SU-DHL-6 (cell line): ENCODE measurements around the gene HLA-DPB1.

Source experiments
- H2AFZ ChIP-seq: fragments of 200-600 bp; sonication (generic); 2 replicates; pipeline ENCODE4 v1.6.1; 2014; ENCODE audit warnings: low read depth, mild to moderate bottlenecking, moderate library complexity, mixed read lengths, antibody characterized with exemption, low read length; ENCODE audit not compliant: severe bottlenecking
- H3F3A ChIP-seq: fragments of 200-600 bp; shearing (Covaris generic); 2 replicates; pipeline ENCODE4 v1.6.0; 2016; ENCODE audit warnings: antibody characterized with exemption, mild to moderate bottlenecking; ENCODE audit not compliant: insufficient read depth
- H3K27ac ChIP-seq: fragments of 200-600 bp; sonication (generic); 2 replicates; pipeline ENCODE4 v1.5.1; 2016; ENCODE audit warnings: low read depth, mild to moderate bottlenecking, low read length, moderate library complexity, mixed read lengths
- H3K27me3 ChIP-seq: fragments of 200-600 bp; sonication (generic), shearing (Covaris generic); 2 replicates; pipeline ENCODE4 v1.6.0; 2014; ENCODE audit warnings: mild to moderate bottlenecking, low read length
- H3K36me3 ChIP-seq: fragments of 200-600 bp; sonication (generic); 2 replicates; pipeline ENCODE4 v1.6.1; 2014; ENCODE audit warnings: mild to moderate bottlenecking, low read length, mixed read lengths
- H3K4me2 ChIP-seq: fragments of 300-600, 200-600 bp; shearing (Covaris generic), sonication (generic); 2 replicates; pipeline ENCODE4 v1.6.0; 2014; ENCODE audit warnings: low read length, low read depth, mild to moderate bottlenecking; ENCODE audit not compliant: poor library complexity, severe bottlenecking
- H3K4me3 ChIP-seq: fragments of 200-600 bp; sonication (generic); 2 replicates; pipeline ENCODE4 v1.5.1; 2014; ENCODE audit warnings: antibody characterized with exemption, low read length, mild to moderate bottlenecking, mixed read lengths; ENCODE audit not compliant: insufficient read depth, poor library complexity, severe bottlenecking
- H3K79me2 ChIP-seq: fragments of 200-600 bp; sonication (generic); 2 replicates; pipeline ENCODE4 v1.6.1; 2014; ENCODE audit warnings: mild to moderate bottlenecking, low read length, moderate library complexity; ENCODE audit not compliant: insufficient read depth
- H3K9ac ChIP-seq: fragments of 200-600 bp; sonication (generic); 2 replicates; pipeline ENCODE4 v1.7.0; 2014; ENCODE audit warnings: mild to moderate bottlenecking, low read length
- H3K9me2 ChIP-seq: fragments of 200-600 bp; sonication (generic); replicated peaks from 2 replicates; pipeline ENCODE4 v1.6.1; 2014; ENCODE audit warnings: low read length; ENCODE audit not compliant: insufficient read depth
- H3K9me3 ChIP-seq: fragments of 200-600 bp; sonication (generic); 2 replicates; pipeline ENCODE4 v1.6.1; 2014; ENCODE audit warnings: low read length, mixed read lengths; ENCODE audit not compliant: insufficient read depth
- H4K20me1 ChIP-seq: fragments of 200-600 bp; sonication (generic); 2 replicates; pipeline ENCODE4 v1.6.1; 2014; ENCODE audit warnings: low read depth, mild to moderate bottlenecking, antibody characterized with exemption, low read length, moderate library complexity, mixed read lengths
- EZH2phosphoT487 ChIP-seq: fragments of 200-600 bp; sonication (generic), shearing (Covaris generic); conservative IDR thresholded peaks from 2 replicates; pipeline ENCODE4 v1.6.1; 2018; ENCODE audit warnings: mild to moderate bottlenecking, antibody characterized with exemption, low read length, moderate library complexity, mixed read lengths
- TF ChIP-seq, protein P1 (sequence below): fragments of 200-600 bp; sonication (generic); IDR thresholded peaks from one replicate; pipeline ENCODE4 v1.5.1; 2017; ENCODE audit warnings: antibody characterized with exemption, mild to moderate bottlenecking, low read length, moderate library complexity; ENCODE audit not compliant: insufficient read depth, poor library complexity, severe bottlenecking

The HLA-DPB1 gene

GRCh38 chr6:33066917-33067521, 8.8 kb upstream of the HLA-DPB1 start:
- Histone ChIP-seq H3K79me2 (peaks cover 19% of the 10 kb centered on the region), H3K27me3 (no peaks in the 10 kb centered on the region), H3K9ac (no peak overlapping the region), H3K9me3 (peaks cover 20% of the 10 kb centered on the region; the same call in 1 of the 2 replicates), H3K4me3 (no peak overlapping the region), H2AFZ (no peak overlapping the region), H4K20me1 (no peaks in the 10 kb centered on the region), H3K36me3 (peaks cover 82% of the 10 kb centered on the region), H3K4me2 (no peak overlapping the region), H3F3A (peaks cover 38% of the 10 kb centered on the region), H3K27ac (no peak overlapping the region), H3K9me2 (no peaks in the 10 kb centered on the region)
- TF ChIP-seq EZH2phosphoT487, result no peak
- TF ChIP-seq, protein P1, sequence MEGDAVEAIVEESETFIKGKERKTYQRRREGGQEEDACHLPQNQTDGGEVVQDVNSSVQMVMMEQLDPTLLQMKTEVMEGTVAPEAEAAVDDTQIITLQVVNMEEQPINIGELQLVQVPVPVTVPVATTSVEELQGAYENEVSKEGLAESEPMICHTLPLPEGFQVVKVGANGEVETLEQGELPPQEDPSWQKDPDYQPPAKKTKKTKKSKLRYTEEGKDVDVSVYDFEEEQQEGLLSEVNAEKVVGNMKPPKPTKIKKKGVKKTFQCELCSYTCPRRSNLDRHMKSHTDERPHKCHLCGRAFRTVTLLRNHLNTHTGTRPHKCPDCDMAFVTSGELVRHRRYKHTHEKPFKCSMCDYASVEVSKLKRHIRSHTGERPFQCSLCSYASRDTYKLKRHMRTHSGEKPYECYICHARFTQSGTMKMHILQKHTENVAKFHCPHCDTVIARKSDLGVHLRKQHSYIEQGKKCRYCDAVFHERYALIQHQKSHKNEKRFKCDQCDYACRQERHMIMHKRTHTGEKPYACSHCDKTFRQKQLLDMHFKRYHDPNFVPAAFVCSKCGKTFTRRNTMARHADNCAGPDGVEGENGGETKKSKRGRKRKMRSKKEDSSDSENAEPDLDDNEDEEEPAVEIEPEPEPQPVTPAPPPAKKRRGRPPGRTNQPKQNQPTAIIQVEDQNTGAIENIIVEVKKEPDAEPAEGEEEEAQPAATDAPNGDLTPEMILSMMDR, result no peak

GRCh38 chr6:33069021-33069738, 6.6 kb upstream of the HLA-DPB1 start:
- Histone ChIP-seq H3K27ac (no peak overlapping the region), H3F3A (peaks cover 26% of the 10 kb centered on the region; the same call in 1 of the 2 replicates), H3K4me2 (no peak overlapping the region), H3K4me3 (no peak overlapping the region), H2AFZ (no peak overlapping the region), H3K9me3 (no peaks in the 10 kb centered on the region), H4K20me1 (no peaks in the 10 kb centered on the region), H3K9ac (no peak overlapping the region), H3K27me3 (no peaks in the 10 kb centered on the region), H3K79me2 (peaks cover 41% of the 10 kb centered on the region), H3K36me3 (peaks cover 60% of the 10 kb centered on the region), H3K9me2 (no peaks in the 10 kb centered on the region)
- TF ChIP-seq, protein P1, result no peak
- no peak for TF ChIP-seq EZH2phosphoT487

DNA sequence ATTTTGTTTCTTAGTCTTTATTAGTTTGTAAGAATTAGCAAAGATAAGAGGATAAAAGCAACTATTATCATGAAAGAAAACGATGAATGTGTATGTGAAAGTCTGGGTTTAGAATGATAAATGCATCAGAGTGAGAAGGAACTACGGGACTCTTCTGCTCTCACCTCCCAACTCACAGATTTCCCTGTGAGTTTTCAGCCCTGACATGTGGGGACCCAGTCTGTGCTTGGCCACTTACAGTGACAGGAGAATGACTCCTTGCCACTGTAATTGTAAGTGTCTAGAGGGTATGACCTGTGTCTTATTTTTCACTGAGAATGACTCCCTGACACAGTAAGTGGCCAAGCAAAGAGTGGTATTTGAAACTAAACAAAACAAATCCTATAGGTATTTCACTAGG, 4.9 kb upstream of the HLA-DPB1 start:
- no peak overlapping the region for H2AFZ ChIP-seq
- peak overlapping the region; percentile 92 for H3K4me2 ChIP-seq
- H3K9me3 ChIP-seq, result no peaks in the 10 kb centered on the region
- H4K20me1 ChIP-seq, result no peaks in the 10 kb centered on the region
- H3K27me3 ChIP-seq, result no peaks in the 10 kb centered on the region
- peak overlapping the region; percentile 78 for H3K4me3 ChIP-seq
- H3K27ac ChIP-seq, result peak overlapping the region; percentile 78
- H3K9ac ChIP-seq, result peak overlapping the region; percentile 70
- peaks cover 35% of the 10 kb centered on the region; the same call in 1 of the 2 replicates for H3F3A ChIP-seq
- TF ChIP-seq, protein P1, result no peak
- TF ChIP-seq EZH2phosphoT487, result no peak
- H3K9me2 ChIP-seq, result no peaks in the 10 kb centered on the region
- peaks cover 44% of the 10 kb centered on the region for H3K36me3 ChIP-seq
- peaks cover 49% of the 10 kb centered on the region for H3K79me2 ChIP-seq
